Activated CD8-positive, alpha-beta memory T cell treated with anti-CD3 and anti-CD28 coated beads, Interleukin-2, amount 10 ng/mL, durations not matched to agents 7 days and 5 days (primary cell): ENCODE measurements around the gene ANGEL1. TPM values are rescaled to one million over a fixed set of nuclear protein-coding genes. Genes with fewer than 3 reads are reported as not detected.

Experiments used
- ATAC-seq: fragments of 150-1000 bp; cut with Tn5 transposase; one replicate; pipeline ENCODE4 v1.10.0; 2021; ENCODE audit warnings: moderate library complexity
- CTCF ChIA-PET: fragments of 350-600 bp; sonication (Branson Sonifier 250); formaldehyde crosslinking; loops from one replicate; lab custom pipeline; 2021; ENCODE audit warnings: antibody characterized with exemption; lab: Charles Lee
- DNase-seq: peaks from one replicate; pipeline ENCODE4 v3.0.0-alpha.2; 2020
- H3K27ac Mint-ChIP-seq: one replicate; pipeline ENCODE4 v1.8.0; 2021; ENCODE audit warnings: mild to moderate bottlenecking, mixed read lengths
- H3K27me3 Mint-ChIP-seq: one replicate; pipeline ENCODE4 v1.8.0; 2021; ENCODE audit warnings: mixed read lengths
- H3K36me3 Mint-ChIP-seq: one replicate; pipeline ENCODE4 v1.8.0; 2021; ENCODE audit warnings: mild to moderate bottlenecking, mixed read lengths
- H3K4me1 Mint-ChIP-seq: one replicate; pipeline ENCODE4 v1.8.0; 2021; ENCODE audit warnings: mixed read lengths
- H3K4me3 Mint-ChIP-seq: one replicate; pipeline ENCODE4 v1.8.0; 2021; ENCODE audit warnings: mild to moderate bottlenecking, moderate library complexity, mixed read lengths
- H3K9me3 Mint-ChIP-seq: one replicate; pipeline ENCODE4 v1.8.0; 2022; ENCODE audit warnings: low read depth, mixed read lengths
- total RNA-seq, 2 experiments: library from RNA; stranded (reverse); gene quantifications; one replicate each; pipeline ENCODE4 v1.2.3, GENCODE V29; 2021

Gene ANGEL1
- total RNA-seq, 2 experiments from 2014 or later = 12.9 to 14.6 TPM

DNA sequence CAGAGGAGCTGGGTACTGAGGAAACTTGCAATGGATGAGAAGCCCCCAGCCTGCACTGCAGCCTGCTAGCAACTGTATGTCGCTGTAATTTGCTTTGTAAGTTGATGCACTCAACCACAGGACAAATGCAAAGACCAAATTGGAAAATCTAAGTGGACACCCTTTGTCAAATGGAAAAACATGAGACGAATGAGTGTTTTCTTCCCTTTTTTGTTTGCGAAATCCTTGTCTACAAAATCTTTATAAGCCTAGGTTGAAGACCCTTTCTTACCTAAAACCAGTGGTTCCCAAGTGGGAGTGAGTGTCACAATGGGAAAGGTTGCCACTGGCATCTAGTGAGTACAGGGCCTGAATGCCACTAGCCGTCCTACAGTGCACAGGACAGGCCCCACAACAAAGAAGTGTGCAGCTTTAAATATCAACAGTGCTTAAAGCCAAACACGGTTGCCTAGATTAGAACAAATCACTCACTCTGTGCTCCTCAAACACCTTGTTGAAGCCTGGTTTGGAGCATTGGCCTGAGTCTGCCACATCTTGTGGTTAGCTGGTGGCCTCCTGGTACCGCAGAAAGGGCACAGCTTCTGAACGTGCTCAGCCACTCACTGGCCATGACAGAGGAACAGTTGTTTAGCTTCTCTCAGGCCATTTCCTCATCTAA lies 59.0 kb downstream of the ANGEL1 start:
- Mint-ChIP-seq H3K9me3 (no peaks in the 10 kb centered on the region), H3K4me3 (no peak overlapping the region), H3K27me3 (peaks cover 13% of the 10 kb centered on the region), H3K4me1 (no peaks in the 10 kb centered on the region), H3K36me3 (no peaks in the 10 kb centered on the region), H3K27ac (no peak overlapping the region)
- ATAC-seq (no peak), DNase-seq (no peak)
- CTCF ChIA-PET = no interaction called here

GRCh38 chr14:76752744-76753143 lies 59.9 kb downstream of the ANGEL1 start:
- H3K4me3 Mint-ChIP-seq = no peak overlapping the region
- H3K27ac Mint-ChIP-seq = no peak overlapping the region
- peaks cover 8% of the 10 kb centered on the region for H3K27me3 Mint-ChIP-seq
- no peaks in the 10 kb centered on the region for H3K9me3 Mint-ChIP-seq
- no peak for DNase-seq
- no peaks in the 10 kb centered on the region for H3K4me1 Mint-ChIP-seq
- H3K36me3 Mint-ChIP-seq = no peaks in the 10 kb centered on the region
- ATAC-seq = no peak
- CTCF ChIA-PET = no interaction called here

DNA sequence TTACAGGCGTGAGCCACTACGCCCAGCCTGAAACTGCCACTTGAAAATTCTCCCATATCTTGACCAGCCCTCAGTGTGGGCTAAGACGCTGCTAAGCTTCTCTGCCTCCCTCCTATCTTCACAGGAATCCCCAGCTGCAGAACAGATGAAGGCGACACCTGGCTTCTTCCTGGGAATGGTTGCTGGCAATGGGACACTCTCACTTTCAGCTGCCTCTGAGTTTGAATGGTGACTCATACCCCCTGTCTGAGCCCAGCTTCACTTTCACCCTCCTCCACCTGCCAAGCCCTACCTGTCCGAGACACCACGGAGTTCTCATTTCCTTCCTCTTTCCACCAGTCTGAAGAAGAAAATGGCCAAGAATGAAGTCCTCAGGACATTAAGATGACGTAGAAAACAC lies 69.7 kb downstream of the ANGEL1 start:
- no peak overlapping the region for H3K27ac Mint-ChIP-seq
- peaks cover 7% of the 10 kb centered on the region for H3K36me3 Mint-ChIP-seq
- CTCF ChIA-PET = no interaction called here
- ATAC-seq = no peak
- H3K4me1 Mint-ChIP-seq = no peaks in the 10 kb centered on the region
- peaks cover 8% of the 10 kb centered on the region for H3K9me3 Mint-ChIP-seq
- DNase-seq = no peak
- peaks cover 56% of the 10 kb centered on the region for H3K27me3 Mint-ChIP-seq
- no peak overlapping the region for H3K4me3 Mint-ChIP-seq

GRCh38 chr14:76742185-76742584 lies 70.5 kb downstream of the ANGEL1 start:
- Mint-ChIP-seq H3K36me3 (peaks cover 7% of the 10 kb centered on the region), H3K27ac (no peak overlapping the region), H3K9me3 (peaks cover 8% of the 10 kb centered on the region), H3K4me3 (no peak overlapping the region), H3K27me3 (peaks cover 59% of the 10 kb centered on the region), H3K4me1 (no peaks in the 10 kb centered on the region)
- no peak for DNase-seq
- no peak for ATAC-seq
- CTCF ChIA-PET = no interaction called here

GRCh38 chr14:76741074-76741473 lies 71.6 kb downstream of the ANGEL1 start:
- H3K4me3 Mint-ChIP-seq = no peak overlapping the region
- CTCF ChIA-PET = no interaction called here
- DNase-seq (no peak), ATAC-seq (no peak)
- H3K36me3 Mint-ChIP-seq = peaks cover 7% of the 10 kb centered on the region
- H3K27ac Mint-ChIP-seq = no peak overlapping the region
- H3K4me1 Mint-ChIP-seq = no peaks in the 10 kb centered on the region
- peaks cover 8% of the 10 kb centered on the region for H3K9me3 Mint-ChIP-seq
- peaks cover 64% of the 10 kb centered on the region for H3K27me3 Mint-ChIP-seq

Other genes with a start within 250 kb of the ANGEL1 start
- gene VASH1, start 51.4 kb downstream of the ANGEL1 start, total RNA-seq = 1 to 10 TPM; 3.3 to 8.1 TPM
- gene LRRC74A, start 13.5 kb upstream of the ANGEL1 start, total RNA-seq = not detected
- 10 to 100 TPM; 19.7 to 24.9 TPM for gene IRF2BPL, start 215.8 kb upstream of the ANGEL1 start, total RNA-seq